Endothelial cell of umbilical vein (primary cell): ENCODE data around the gene NFIA. TPM values are rescaled to one million over a fixed set of nuclear protein-coding genes. Genes with fewer than 3 reads are reported as not detected.

Source experiments
- BruUV-seq: library from RNA; stranded (reverse); fragments of 400-500 nt; replicated peaks from 2 replicates; lab custom pipeline; 2021; lab: Mats Ljungman, UMichigan
- CTCF ChIA-PET: fragments of 300-600, 350-600 bp; sonication (Branson Sonifier 250); formaldehyde crosslinking; loops from one replicate; lab custom pipeline; 2021; ENCODE audit warnings: antibody characterized with exemption, inconsistent platforms; lab: Charles Lee
- POLR2A ChIA-PET: fragments of 300-600, 350-600 bp; sonication (Branson Sonifier 250); formaldehyde crosslinking; loops from one replicate; lab custom pipeline; 2021; ENCODE audit warnings: antibody characterized with exemption, inconsistent platforms; lab: Charles Lee
- DNase-seq: peaks from one replicate; pipeline ENCODE4 v3.0.0-alpha.2; 2011; ENCODE audit warnings: low read depth, low spot score
- FAIRE-seq: peaks from 2 replicates; lab custom pipeline; 2011; peaks lifted over from hg19 to GRCh38; lab: Jason Lieb, UNC
- H2AFZ ChIP-seq: 2 replicates; pipeline ENCODE4 v1.6.0; 2012; ENCODE audit warnings: low read depth, low read length, control low read depth, inconsistent platforms
- H3K27ac ChIP-seq: 2 replicates; pipeline ENCODE4 v1.5.1; 2011; ENCODE audit warnings: low read depth, mild to moderate bottlenecking, control low read depth, low read length, moderate library complexity; ENCODE audit not compliant: insufficient read depth
- H3K27me3 ChIP-seq, 2 experiments: 2 replicates each; pipeline versions ENCODE4 v1.6.0 to v1.6.1; 2011; ENCODE audit warnings: low read length in 2 of 2, mixed read lengths in 1 of 2; ENCODE audit not compliant: control insufficient read depth in 2 of 2, insufficient read depth in 2 of 2
- H3K36me3 ChIP-seq, 2 experiments: 2 replicates in 1 of 2; 3 replicates in 1 of 2; pipeline ENCODE4 v1.5.1; 2011; ENCODE audit warnings: low read length in 2 of 2, mild to moderate bottlenecking in 1 of 2, moderate library complexity in 1 of 2; ENCODE audit not compliant: control insufficient read depth in 2 of 2, insufficient read depth in 2 of 2; ENCODE audit errors: extremely low read depth in 1 of 2
- H3K4me1 ChIP-seq: 3 replicates; pipeline ENCODE4 v1.5.1; 2011; ENCODE audit warnings: mild to moderate bottlenecking, low read length; ENCODE audit not compliant: control insufficient read depth, insufficient read depth; ENCODE audit errors: extremely low read depth
- H3K4me2 ChIP-seq: 2 replicates; pipeline ENCODE4 v1.6.1; 2011; ENCODE audit warnings: low read length, control low read depth, mixed read lengths; ENCODE audit not compliant: insufficient read depth
- H3K4me3 ChIP-seq, 3 experiments: fragments of 200-600 bp in 1 of 3; sonication (generic), shearing (Covaris generic) in 1 of 3; replicated peaks in 1 of 3; 2 replicates each; pipeline ENCODE4 v1.5.1; 2011 to 2016; ENCODE audit warnings: control low read depth in 3 of 3, low read length in 3 of 3, mild to moderate bottlenecking in 2 of 3, inconsistent platforms in 1 of 3, low read depth in 1 of 3, moderate library complexity in 1 of 3; ENCODE audit not compliant: insufficient read depth in 1 of 3
- H3K79me2 ChIP-seq: 2 replicates; pipeline ENCODE4 v1.6.0; 2012; ENCODE audit warnings: low read length, inconsistent platforms; ENCODE audit not compliant: control insufficient read depth, insufficient read depth
- H3K9ac ChIP-seq: replicated peaks from 2 replicates; pipeline ENCODE3; 2011; ENCODE audit warnings: low read length, control low read depth; ENCODE audit not compliant: insufficient read depth; ENCODE audit errors: extremely low read depth
- H3K9me1 ChIP-seq: replicated peaks from 3 replicates; pipeline ENCODE4 v1.6.0; 2011; ENCODE audit warnings: mild to moderate bottlenecking, low read length; ENCODE audit not compliant: control insufficient read depth, insufficient read depth; ENCODE audit errors: extremely low read depth
- H3K9me3 ChIP-seq: replicated peaks from 2 replicates; pipeline ENCODE4 v1.5.1; 2012; ENCODE audit warnings: low read length, inconsistent platforms; ENCODE audit not compliant: control insufficient read depth, insufficient read depth
- H4K20me1 ChIP-seq: replicated peaks from 2 replicates; pipeline ENCODE3; 2011; ENCODE audit warnings: mild to moderate bottlenecking, low read length; ENCODE audit not compliant: control insufficient read depth, insufficient read depth; ENCODE audit errors: extremely low read depth
- GATA2 ChIP-seq: IDR thresholded peaks from 2 replicates; pipeline ENCODE4 v1.7.0; 2011; ENCODE audit warnings: low read depth, mild to moderate bottlenecking, moderate library complexity, mixed read lengths, low read length; ENCODE audit not compliant: insufficient read length, insufficient read depth
- MAX ChIP-seq: IDR thresholded peaks from 2 replicates; pipeline ENCODE4 v1.6.1; 2011; ENCODE audit not compliant: insufficient read depth, insufficient read length
- MYC ChIP-seq: IDR thresholded peaks from one replicate; pipeline ENCODE4 v1.6.1; 2011; ENCODE audit warnings: mild to moderate bottlenecking, low read depth, low read length
- POLR2A ChIP-seq: IDR thresholded peaks from 2 replicates; pipeline ENCODE4 v1.6.1; 2012; ENCODE audit warnings: low read depth, mild to moderate bottlenecking, control low read depth, low read length
- dilution Hi-C: fragments of 300-500 bp; cut with MboI; formaldehyde crosslinking; loops from one replicate; pipeline ENCODE4 v1.15.0; 2019; ENCODE audit warnings: low sequenced_read_pairs; ENCODE audit not compliant: extremely low pct_ligation_motif_present
- intact Hi-C: fragments of 100-400 bp; cut with micrococcal nuclease; formaldehyde crosslinking; loops from one replicate; pipeline ENCODE4 v1.10.0; 2022
- polyA plus RNA-seq, 4 experiments: library from polyadenylated mRNA; depleted of rRNA in 3 of 4; stranded (reverse) in 3 of 4; unstranded in 1 of 4; fragments of >200 nt; gene quantifications; 2 replicates each; pipeline versions ENCODE4 v1.2.1 to v1.2.3, GENCODE V29; 2011 to 2012; ENCODE audit warnings: missing spikeins in 1 of 4
- total RNA-seq: library from RNA; stranded (reverse); gene quantifications from 2 replicates; pipeline ENCODE4 v1.2.3, GENCODE V29; 2021
- TF ChIP-seq, protein P1 (sequence below), 2 donors: IDR thresholded peaks; 1 replicate in 1 of 2; 2 replicates in 1 of 2; pipeline ENCODE4 v1.5.1; 2011; ENCODE audit warnings: low read length in 2 of 2, mild to moderate bottlenecking in 2 of 2, moderate library complexity in 2 of 2, control low read depth in 1 of 2, inconsistent platforms in 1 of 2, low read depth in 1 of 2; ENCODE audit not compliant: insufficient read depth in 1 of 2; ENCODE audit errors: extremely low read depth in 1 of 2

Gene NFIA
- total and polyA plus RNA-seq, 2 donors (not counting 3 experiments of a cell fraction or from before 2014, with no cell fraction given) = 25.5 to 47.0 TPM

DNA sequence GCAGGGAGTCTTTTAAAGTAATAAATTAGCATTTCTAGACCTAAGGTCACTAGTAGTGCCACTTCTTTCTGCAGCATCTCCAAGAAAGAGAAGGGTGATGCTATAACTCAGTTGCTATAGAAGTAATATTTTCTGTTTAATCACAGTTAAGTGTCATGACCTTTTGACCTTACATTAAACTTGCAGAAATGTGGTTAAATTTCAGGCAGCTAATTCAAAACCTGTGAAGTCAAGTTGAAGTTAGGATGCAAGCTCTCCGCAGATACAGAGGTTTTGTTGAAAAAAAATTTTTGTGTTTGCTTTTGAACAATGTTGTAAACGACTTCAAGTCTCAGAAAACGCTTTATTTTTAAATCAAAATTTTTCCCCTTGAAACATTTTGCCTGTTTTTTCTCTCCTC lies 193.9 kb downstream of the NFIA start:
- Histone ChIP-seq H3K4me3 (no peak overlapping the region), H3K36me3 (no peaks in the 10 kb centered on the region)

More for the DNA sequence above, 193.9 kb downstream of the NFIA start:
- TF ChIP-seq GATA2 (no peak), MYC (no peak), MAX (no peak), POLR2A (no peak)
- TF ChIP-seq, protein P1, sequence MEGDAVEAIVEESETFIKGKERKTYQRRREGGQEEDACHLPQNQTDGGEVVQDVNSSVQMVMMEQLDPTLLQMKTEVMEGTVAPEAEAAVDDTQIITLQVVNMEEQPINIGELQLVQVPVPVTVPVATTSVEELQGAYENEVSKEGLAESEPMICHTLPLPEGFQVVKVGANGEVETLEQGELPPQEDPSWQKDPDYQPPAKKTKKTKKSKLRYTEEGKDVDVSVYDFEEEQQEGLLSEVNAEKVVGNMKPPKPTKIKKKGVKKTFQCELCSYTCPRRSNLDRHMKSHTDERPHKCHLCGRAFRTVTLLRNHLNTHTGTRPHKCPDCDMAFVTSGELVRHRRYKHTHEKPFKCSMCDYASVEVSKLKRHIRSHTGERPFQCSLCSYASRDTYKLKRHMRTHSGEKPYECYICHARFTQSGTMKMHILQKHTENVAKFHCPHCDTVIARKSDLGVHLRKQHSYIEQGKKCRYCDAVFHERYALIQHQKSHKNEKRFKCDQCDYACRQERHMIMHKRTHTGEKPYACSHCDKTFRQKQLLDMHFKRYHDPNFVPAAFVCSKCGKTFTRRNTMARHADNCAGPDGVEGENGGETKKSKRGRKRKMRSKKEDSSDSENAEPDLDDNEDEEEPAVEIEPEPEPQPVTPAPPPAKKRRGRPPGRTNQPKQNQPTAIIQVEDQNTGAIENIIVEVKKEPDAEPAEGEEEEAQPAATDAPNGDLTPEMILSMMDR (IDR thresholded peaks at IDR 0.05; ENCODE audit: extremely low read depth in 1 of 2, insufficient read depth in 1 of 2, low read depth in 1 of 2, low read length in 2 of 2) = no peak
- Histone ChIP-seq H3K9me1 (no peaks in the 10 kb centered on the region), H3K79me2 (peaks cover 3% of the 10 kb centered on the region), H2AFZ (no peak overlapping the region), H3K9me3 (no peaks in the 10 kb centered on the region), H3K27me3 (no peaks in the 10 kb centered on the region), H3K4me2 (no peak overlapping the region), H3K27ac (no peak overlapping the region), H3K9ac (no peak overlapping the region), H4K20me1 (no peaks in the 10 kb centered on the region), H3K4me1 (peaks cover 9% of the 10 kb centered on the region)
- FAIRE-seq (no peak), DNase-seq (no peak)
- intact Hi-C loops (no loop called here), dilution Hi-C loops (no loop called here)
- CTCF ChIA-PET = interaction anchor here (1.6 kb wide), 1 partner anchor 11 kb away, joined by 3 read pairs; no protein-coding TSS in a partner anchor
- BruUV-seq = no TSS peak
- POLR2A ChIA-PET = no interaction called here
